Heart left ventricle (tissue), 13 donors: ENCODE measurements around the gene MYLK4.

Experiments used
- POLR2A ChIP-seq, 2 donors: fragments of 450-650 bp; IDR thresholded peaks; one replicate each; pipeline ENCODE4 v1.6.1; 2017; ENCODE audit warnings: antibody characterized with exemption in 2 of 2, mild to moderate bottlenecking in 2 of 2, moderate library complexity in 2 of 2
- TF ChIP-seq, protein P1 (sequence below), 12 donors: fragments of 200-600 bp; sonication (generic) in 4 of 12; IDR thresholded peaks; one replicate each; pipeline versions ENCODE4 v1.5.0 to v1.8.0; 2018 to 2022; ENCODE audit warnings: antibody characterized with exemption in 12 of 12, mild to moderate bottlenecking in 5 of 12
- donor health status: ischemic (EF 13 %, LVEDD 7.1; RV severe dilation, severe dysfunction).
- donor health status: DM: no; HTN: yes; CAD: no.
- donor health status: DM: no; HTN: no; CAD: no.
- donor health status: ischemic (EF 25% LVEDD 6.9; RV normal size, moderate dysfunction).
- donor health status: ischemic (EF 25% LVEDD 5.7; RV mildly dilated, moderate dysfunction).
- donor health status: ischemic (EF 35%, LVEDD 5.7; RV mildly dilated, moderate dysfunction).
- donor health status: nonischemic (EF 11% LVEDD 7.7; RV severe dilation, severe dysfunction).
- donor health status: DM: yes; HTN: yes; CAD: no.
- donor health status: PGD.
- donor health status: ischemic (EF 29% LVEDD 5.4; RV normal size, mild dysfunction).
- donor health status: nonischemic (EF 23%, LVEDD 6.1; RV moderate dilation, normal function).

DNA sequence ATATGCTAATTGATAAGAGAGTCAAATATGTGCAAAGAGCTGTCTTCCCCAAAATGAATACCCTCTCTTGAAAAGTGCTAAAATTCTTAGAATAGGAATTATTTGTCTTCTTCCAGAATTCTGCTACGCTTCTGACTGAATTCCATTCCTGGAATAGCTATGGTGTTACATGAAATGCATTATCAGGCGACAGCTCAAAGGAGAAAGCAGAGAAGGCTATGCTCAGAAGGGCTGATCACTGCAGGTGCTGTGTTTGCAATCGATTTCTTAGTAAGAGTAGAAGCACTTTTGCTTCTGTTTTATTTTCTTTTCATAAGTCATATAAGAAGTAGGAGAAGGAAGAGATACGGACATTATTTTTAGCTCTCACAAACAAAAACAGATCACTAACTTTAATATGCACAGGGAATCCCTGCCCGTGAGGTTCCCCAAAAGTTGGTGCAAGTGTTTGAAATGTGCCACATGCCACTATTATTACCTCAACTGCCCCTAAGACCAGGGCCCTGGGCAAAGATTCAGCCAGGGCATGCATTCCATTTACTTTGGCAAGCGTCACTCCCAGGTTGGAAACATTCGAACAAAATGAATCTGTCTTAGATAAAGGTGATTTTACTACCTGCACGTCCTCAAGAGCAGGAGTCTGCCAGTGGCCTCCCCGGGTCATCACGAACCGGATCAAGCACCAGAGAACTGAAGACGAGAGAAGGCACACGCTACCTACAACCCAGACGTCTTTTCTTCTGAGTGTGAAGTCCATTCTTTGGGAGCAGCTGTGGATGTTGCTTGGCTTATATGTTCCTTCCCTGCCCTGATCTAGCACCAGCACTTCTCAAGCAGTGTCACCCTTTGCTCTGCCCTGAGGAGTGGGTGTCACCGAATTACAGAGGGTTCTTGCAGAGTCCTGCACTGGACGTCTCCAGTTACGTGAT, 7.2 kb downstream of the MYLK4 start:
- TF ChIP-seq, protein P1, sequence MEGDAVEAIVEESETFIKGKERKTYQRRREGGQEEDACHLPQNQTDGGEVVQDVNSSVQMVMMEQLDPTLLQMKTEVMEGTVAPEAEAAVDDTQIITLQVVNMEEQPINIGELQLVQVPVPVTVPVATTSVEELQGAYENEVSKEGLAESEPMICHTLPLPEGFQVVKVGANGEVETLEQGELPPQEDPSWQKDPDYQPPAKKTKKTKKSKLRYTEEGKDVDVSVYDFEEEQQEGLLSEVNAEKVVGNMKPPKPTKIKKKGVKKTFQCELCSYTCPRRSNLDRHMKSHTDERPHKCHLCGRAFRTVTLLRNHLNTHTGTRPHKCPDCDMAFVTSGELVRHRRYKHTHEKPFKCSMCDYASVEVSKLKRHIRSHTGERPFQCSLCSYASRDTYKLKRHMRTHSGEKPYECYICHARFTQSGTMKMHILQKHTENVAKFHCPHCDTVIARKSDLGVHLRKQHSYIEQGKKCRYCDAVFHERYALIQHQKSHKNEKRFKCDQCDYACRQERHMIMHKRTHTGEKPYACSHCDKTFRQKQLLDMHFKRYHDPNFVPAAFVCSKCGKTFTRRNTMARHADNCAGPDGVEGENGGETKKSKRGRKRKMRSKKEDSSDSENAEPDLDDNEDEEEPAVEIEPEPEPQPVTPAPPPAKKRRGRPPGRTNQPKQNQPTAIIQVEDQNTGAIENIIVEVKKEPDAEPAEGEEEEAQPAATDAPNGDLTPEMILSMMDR (IDR thresholded peaks at IDR 0.05): no peak
- TF ChIP-seq POLR2A (IDR thresholded peaks at IDR 0.05): no peak
